ENCODE data around the gene ZBED1.

GRCh38 chrX:2486476-2487133 lies 14.2 kb downstream of the ZBED1 start:
- no peak for TF ChIP-seq CTCF (IDR thresholded peaks at IDR 0.05; ENCODE audit: low read length)
- TF ChIP-seq EZH2 (IDR thresholded peaks at IDR 0.05; ENCODE audit: borderline replicate concordance, low read length) = no peak

All from OCI-LY1 (cell line).